GM18498 (cell line): ENCODE results near the gene SKI.
"Not testable (repeated sequence)": the region's sequence is repeated elsewhere in the genome, so short reads cannot be mapped to it uniquely, and the experiment has no call there.

Source experiments
- ATAC-seq: cut with Tn5 transposase; IDR thresholded peaks from one replicate; pipeline ENCODE4 v1.9.1; 2021; ENCODE audit warnings: mild to moderate bottlenecking, moderate library complexity; ENCODE audit not compliant: unreplicated experiment

SKI gene

GRCh38 chr1:2241820-2242219 lies 13.7 kb downstream of the SKI start:
- ATAC-seq: no peak

GRCh38 chr1:2242814-2243725 lies 15.0 kb downstream of the SKI start:
- ATAC-seq: no peak

GRCh38 chr1:2247045-2247394 lies 18.9 kb downstream of the SKI start:
- not testable (repeated sequence) for ATAC-seq

- ATAC-seq: no peak
These were observed 19.6 kb downstream of the SKI start for GRCh38 chr1:2247760-2248126.

- ATAC-seq: no peak
These were observed 20.2 kb downstream of the SKI start for GRCh38 chr1:2248127-2248826.

GRCh38 chr1:2248854-2249558 lies 20.9 kb downstream of the SKI start:
- no peak for ATAC-seq

- ATAC-seq: no peak
These were observed 21.4 kb downstream of the SKI start for GRCh38 chr1:2249559-2249906.

GRCh38 chr1:2250721-2251281 lies 22.7 kb downstream of the SKI start:
- ATAC-seq: no peak

- ATAC-seq: no peak
These were observed 23.2 kb downstream of the SKI start for GRCh38 chr1:2251363-2251762.

- ATAC-seq: no peak
These were observed 23.7 kb downstream of the SKI start for GRCh38 chr1:2251786-2252185.

- ATAC-seq: no peak
These were observed 24.3 kb downstream of the SKI start for GRCh38 chr1:2252423-2252822.

- no peak for ATAC-seq
These were observed 25.1 kb downstream of the SKI start for GRCh38 chr1:2253036-2253796.

- no peak for ATAC-seq
These were observed 25.8 kb downstream of the SKI start for GRCh38 chr1:2253797-2254480.

GRCh38 chr1:2255047-2255419 lies 26.9 kb downstream of the SKI start:
- no peak for ATAC-seq

- no peak for ATAC-seq
These were observed 27.6 kb downstream of the SKI start for GRCh38 chr1:2255420-2256369.

GRCh38 chr1:2256435-2257244 lies 28.5 kb downstream of the SKI start:
- ATAC-seq: no peak

GRCh38 chr1:2257245-2257627 lies 29.1 kb downstream of the SKI start:
- no peak for ATAC-seq

- ATAC-seq: no peak
These were observed 30.1 kb downstream of the SKI start for GRCh38 chr1:2258122-2258681.
